GM19043 (cell line): ENCODE measurements around the gene ZNF285.
"Not testable (repeated sequence)": the region's sequence is repeated elsewhere in the genome, so short reads cannot be mapped to it uniquely, and the experiment has no call there.

ENCODE experiments used
- ATAC-seq: cut with Tn5 transposase; IDR thresholded peaks from one replicate; pipeline ENCODE4 v1.9.1; 2021; ENCODE audit warnings: low read depth; ENCODE audit not compliant: unreplicated experiment

Gene ZNF285

GRCh38 chr19:44401139-44402115 is at the start of gene ZNF285:
TSS of gene ZNF285 (minus strand) at chr19:44401608. CDS start at chr19:44397213, 4,395 bp downstream.
- ATAC-seq = no peak

GRCh38 chr19:44447916-44448674 is 46.7 kb upstream of the ZNF285 start, which contains the start of gene ZNF229:
TSS of gene ZNF229 (minus strand) at chr19:44448472. CDS start at chr19:44442847, 5,625 bp downstream.
- ATAC-seq = no peak

GRCh38 chr19:44438441-44438840 is 37.0 kb upstream of the ZNF285 start:
- ATAC-seq = no peak

- no peak for ATAC-seq
Measured at GRCh38 chr19:44435441-44435840, 34.0 kb upstream of the ZNF285 start.

- no peak for ATAC-seq
Measured at GRCh38 chr19:44430956-44431355, 29.5 kb upstream of the ZNF285 start.

GRCh38 chr19:44415553-44415952 is 14.1 kb upstream of the ZNF285 start:
- ATAC-seq = not testable (repeated sequence)

- ATAC-seq = not testable (repeated sequence)
Measured at GRCh38 chr19:44389268-44389667, 12.1 kb downstream of the ZNF285 start.

GRCh38 chr19:44374789-44375188 is 26.6 kb downstream of the ZNF285 start:
- ATAC-seq = no peak

GRCh38 chr19:44371815-44372480 is 29.5 kb downstream of the ZNF285 start:
- ATAC-seq = no peak

- ATAC-seq = no peak
Measured at GRCh38 chr19:44367024-44367423, 34.4 kb downstream of the ZNF285 start.

GRCh38 chr19:44356383-44357111 is 44.9 kb downstream of the ZNF285 start, which contains the start of gene ZNF112:
TSS of gene ZNF112 (minus strand) at chr19:44356680. CDS start at chr19:44340539, 16,141 bp downstream.
- no peak for ATAC-seq

GRCh38 chr19:44346556-44346955 is 54.9 kb downstream of the ZNF285 start:
- ATAC-seq = no peak

GRCh38 chr19:44345959-44346358 is 55.4 kb downstream of the ZNF285 start:
- no peak for ATAC-seq

GRCh38 chr19:44344255-44344654 is 57.2 kb downstream of the ZNF285 start:
- no peak for ATAC-seq

GRCh38 chr19:44341794-44342193 is 59.6 kb downstream of the ZNF285 start:
- ATAC-seq = no peak

GRCh38 chr19:44334639-44335038 is 66.8 kb downstream of the ZNF285 start:
- not testable (repeated sequence) for ATAC-seq
